Measurements from ENCODE around the gene SMYD2. TPM values are rescaled to one million over a fixed set of nuclear protein-coding genes. Genes with fewer than 3 reads are reported as not detected.
A peak's percentile ranks its signal among the peaks of the same experiment; 100 is the strongest.

SMYD2 gene
- total RNA-seq, 1 donor from 2014 or later = 39.8 TPM

- intact Hi-C loops (cut with DNase I) = loop anchor here (10.0 kb wide), 1 partner anchor 50 kb away; no protein-coding TSS in a partner anchor
- no peak for ATAC-seq
Measured at GRCh38 chr1:214324896-214325800, 44.2 kb downstream of the SMYD2 start.

DNA sequence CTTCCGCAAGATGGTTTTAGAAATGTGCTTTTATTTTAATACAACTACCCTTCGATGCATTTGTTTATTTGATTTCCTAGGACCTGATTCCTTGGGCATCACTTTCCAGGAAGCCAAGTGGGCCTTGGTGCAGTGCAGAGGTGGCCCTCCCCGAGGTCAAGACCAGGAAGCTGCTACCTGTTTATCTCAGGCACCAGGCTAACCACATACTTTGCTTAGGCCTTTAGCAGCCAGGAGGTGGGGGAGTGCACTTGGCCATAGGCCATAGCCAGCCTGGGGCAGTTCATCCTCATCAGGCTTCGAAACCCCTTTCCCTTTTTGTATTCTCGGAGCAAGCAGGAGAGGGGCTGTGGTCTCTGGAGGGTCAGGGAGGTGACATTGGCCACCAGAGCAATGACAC lies 45.4 kb downstream of the SMYD2 start:
- no peak for ATAC-seq
- H3K27me3 ChIP-seq = no peaks in the 10 kb centered on the region
- intact Hi-C loops (cut with DNase I) = loop anchor here (10.0 kb wide), 1 partner anchor 52 kb away; no protein-coding TSS in a partner anchor

More at GRCh38 chr1:214324896-214325800, 44.2 kb downstream of the SMYD2 start:
- Histone ChIP-seq H3K27me3 (no peaks in the 10 kb centered on the region), H3K4me3 (no peak overlapping the region), H3K27ac (no peak overlapping the region), H3K4me1 (no peaks in the 10 kb centered on the region), H3K9me3 (no peaks in the 10 kb centered on the region), H3K36me3 (peaks cover 9% of the 10 kb centered on the region)
- no peak for TF ChIP-seq CTCF (IDR thresholded peaks at IDR 0.05)
- DNase-seq = no peak

DNA sequence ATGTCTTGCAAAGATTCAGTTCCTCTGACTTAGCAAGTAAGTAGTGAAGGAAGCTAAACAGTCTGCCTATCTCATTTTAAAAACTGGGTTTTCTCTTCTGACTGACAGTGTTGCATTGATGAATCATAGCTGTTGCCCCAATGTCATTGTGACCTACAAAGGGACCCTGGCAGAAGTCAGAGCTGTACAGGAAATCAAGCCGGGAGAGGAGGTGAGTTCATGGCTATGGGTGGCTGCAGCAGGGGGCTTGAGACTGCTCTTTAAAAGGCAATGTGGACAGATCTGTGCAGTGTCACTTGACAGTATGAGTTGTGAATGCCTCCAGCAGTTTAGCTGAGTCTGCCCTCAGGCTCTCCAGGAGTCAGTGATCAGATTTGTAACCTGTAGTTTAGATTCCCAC lies 46.6 kb downstream of the SMYD2 start:
- intact Hi-C loops (cut with DNase I) = loop anchor here (10.0 kb wide), 1 partner anchor 53 kb away; no protein-coding TSS in a partner anchor
- no peaks in the 10 kb centered on the region for H3K4me1 ChIP-seq
- H3K36me3 ChIP-seq = peaks cover 11% of the 10 kb centered on the region
- ATAC-seq (no peak), DNase-seq (no peak)
- H3K9me3 ChIP-seq = no peaks in the 10 kb centered on the region
- H3K27me3 ChIP-seq = no peaks in the 10 kb centered on the region
- H3K4me3 ChIP-seq = no peak overlapping the region
- TF ChIP-seq CTCF (IDR thresholded peaks at IDR 0.05) = no peak
- H3K27ac ChIP-seq = no peak overlapping the region

More for the DNA sequence above, 45.4 kb downstream of the SMYD2 start:
- no peak overlapping the region for H3K4me3 ChIP-seq
- H3K9me3 ChIP-seq = no peaks in the 10 kb centered on the region
- H3K36me3 ChIP-seq = peaks cover 11% of the 10 kb centered on the region
- TF ChIP-seq CTCF (IDR thresholded peaks at IDR 0.05) = no peak
- H3K27ac ChIP-seq = no peak overlapping the region
- no peak for DNase-seq
- H3K4me1 ChIP-seq = no peaks in the 10 kb centered on the region

DNA sequence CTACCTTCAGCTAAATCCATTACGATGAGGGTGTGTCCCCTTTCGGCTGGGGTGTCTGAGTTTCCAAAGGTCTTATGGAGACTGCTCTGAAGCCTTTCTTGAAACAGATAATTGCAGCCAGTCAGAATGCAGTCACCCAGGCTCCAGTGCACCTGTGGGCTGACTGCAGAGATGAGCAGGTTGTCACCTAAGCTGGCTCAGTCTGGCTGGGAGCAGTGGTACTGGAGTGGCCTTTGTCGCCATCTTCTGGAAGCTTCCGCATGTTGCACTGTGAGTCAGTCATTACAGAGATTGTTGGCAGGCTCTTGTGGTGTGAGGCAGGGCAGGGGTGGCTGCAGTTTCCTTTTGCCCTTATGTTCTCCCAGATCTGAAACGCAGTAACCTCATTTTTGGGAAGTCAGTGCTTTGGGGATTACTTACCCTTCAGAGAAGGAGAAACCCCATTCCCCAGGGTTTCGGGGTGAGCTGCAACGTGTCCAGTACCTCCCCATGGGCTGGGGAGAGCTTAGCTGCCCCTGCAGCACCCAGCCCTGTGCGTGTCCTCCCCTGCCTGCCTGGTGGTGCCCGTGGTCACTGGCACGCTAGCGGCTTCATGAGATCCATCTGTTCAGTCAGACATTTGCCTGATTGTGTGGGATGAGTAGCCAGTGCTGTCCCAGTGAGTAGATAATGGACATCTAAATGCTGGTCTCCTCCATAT lies 48.0 kb downstream of the SMYD2 start:
- Histone ChIP-seq H3K4me3 (no peak overlapping the region), H3K27me3 (no peaks in the 10 kb centered on the region), H3K36me3 (peaks cover 11% of the 10 kb centered on the region), H3K9me3 (no peaks in the 10 kb centered on the region), H3K27ac (no peak overlapping the region), H3K4me1 (no peaks in the 10 kb centered on the region)
- TF ChIP-seq CTCF (IDR thresholded peaks at IDR 0.05) = peak; percentile 87
- ATAC-seq (peak; percentile 93), DNase-seq (peak; percentile 80)
- intact Hi-C loops (cut with DNase I) = loop anchor here (10.0 kb wide), 1 partner anchor 54 kb away; no protein-coding TSS in a partner anchor

DNA sequence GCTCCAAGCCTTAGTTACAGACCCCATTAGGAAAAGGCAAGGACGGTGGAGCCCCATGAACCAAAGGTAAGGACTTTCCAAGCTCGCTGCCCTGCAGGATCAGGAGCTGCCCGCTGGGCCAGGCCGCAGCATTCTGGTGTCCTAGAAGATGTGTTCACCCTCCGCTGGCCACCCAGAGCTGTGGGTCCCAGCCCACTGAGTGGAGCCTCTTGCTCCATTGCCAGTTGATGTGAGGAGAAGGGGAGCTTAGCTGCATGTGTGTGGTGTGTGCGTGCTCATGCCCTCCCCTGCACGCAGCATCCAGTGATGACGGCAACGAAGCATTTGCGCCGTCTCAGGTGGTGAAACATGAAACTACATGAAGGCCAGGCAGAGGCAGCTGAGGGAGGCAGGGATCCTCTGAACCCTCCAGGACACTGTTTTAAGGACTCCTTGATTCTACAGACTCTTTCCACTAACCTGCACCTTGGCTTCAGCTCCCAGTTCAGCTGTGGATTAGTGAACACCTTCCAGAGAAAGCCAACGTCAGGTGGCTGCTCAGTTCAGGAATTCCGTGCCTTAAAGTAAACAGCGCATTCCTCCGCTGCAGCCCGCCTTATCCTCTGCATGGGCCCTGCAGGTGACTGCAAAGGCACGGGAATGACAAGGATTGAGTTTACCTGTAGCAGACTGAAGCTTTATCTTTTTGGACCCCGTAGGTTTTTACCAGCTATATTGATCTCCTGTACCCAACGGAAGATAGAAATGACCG lies 48.7 kb downstream of the SMYD2 start:
- H3K36me3 ChIP-seq = peaks cover 11% of the 10 kb centered on the region
- no peak for DNase-seq

More for the DNA sequence above, 48.7 kb downstream of the SMYD2 start:
- ATAC-seq = peak; percentile 8
- Histone ChIP-seq H3K27ac (no peak overlapping the region), H3K9me3 (no peaks in the 10 kb centered on the region), H3K4me1 (no peaks in the 10 kb centered on the region), H3K4me3 (no peak overlapping the region), H3K27me3 (no peaks in the 10 kb centered on the region)
- no peak for TF ChIP-seq CTCF (IDR thresholded peaks at IDR 0.05)
- intact Hi-C loops (cut with DNase I) = loop anchor here (10.0 kb wide), 2 partner anchors 55 to 255 kb away; no protein-coding TSS in a partner anchor
